Spinal cord (tissue), 10 donors: ENCODE measurements around the gene CHST6. TPM values are rescaled to one million over a fixed set of nuclear protein-coding genes. Genes with fewer than 3 reads are reported as not detected.
"Not testable (repeated sequence)": the region's sequence is repeated elsewhere in the genome, so short reads cannot be mapped to it uniquely, and the experiment has no call there.

ENCODE experiments used
- DNase-seq, 6 donors: peaks; one replicate each; pipeline versions ENCODE4 v3.0.0 to v3.0.0-alpha.2; 2013 to 2015; ENCODE audit warnings: low spot score in 6 of 6, low read depth in 4 of 6
- H3K27ac ChIP-seq: one replicate; pipeline ENCODE4 v1.5.1; 2013; ENCODE audit warnings: low read depth, low read length, control low read depth
- H3K27me3 ChIP-seq: one replicate; pipeline ENCODE4 v1.6.1; 2013; ENCODE audit warnings: low read length; ENCODE audit not compliant: control insufficient read depth, insufficient read depth
- H3K36me3 ChIP-seq: one replicate; pipeline ENCODE4 v1.6.1; 2013; ENCODE audit warnings: low read length; ENCODE audit not compliant: control insufficient read depth, insufficient read depth
- H3K4me1 ChIP-seq: one replicate; pipeline ENCODE4 v1.6.1; 2013; ENCODE audit warnings: low read length; ENCODE audit not compliant: control insufficient read depth, insufficient read depth
- H3K4me3 ChIP-seq: one replicate; pipeline ENCODE4 v1.5.1; 2013; ENCODE audit warnings: low read depth, low read length, control low read depth
- H3K9me3 ChIP-seq: one replicate; pipeline ENCODE4 v1.6.1; 2013; ENCODE audit warnings: low read length; ENCODE audit not compliant: control insufficient read depth, insufficient read depth
- WGBS: methylation state at CpG from one replicate; pipeline ENCODE4 v1.1.5; 2013; ENCODE audit warnings: missing lambda C conversion rate; ENCODE audit not compliant: insufficient coverage; 5-methylcytosine and 5-hydroxymethylcytosine counted together
- polyA plus RNA-seq, 2 donors: library from polyadenylated mRNA; unstranded; fragments of 120-200 nt; gene quantifications; one replicate each; pipeline ENCODE4 v1.2.1, GENCODE V29; 2013; ENCODE audit not compliant: insufficient read length in 2 of 2
- total RNA-seq, 2 donors: library from RNA; depleted of rRNA in 1 of 2; stranded (reverse); fragments of 120-200 nt in 1 of 2; fragments of >200 nt in 1 of 2; gene quantifications; one replicate each; pipeline versions ENCODE4 v1.2.3 to v1.2.4, GENCODE V29; 2013 to 2014
- donor health status: healthy.

Gene CHST6
- total and polyA plus RNA-seq, 4 donors, result 5.4 to 12.3 (median 9.7) TPM

- peak in 4 of 6 donors; percentile 18 to 79 (median 48) for DNase-seq
- Histone ChIP-seq H3K4me1 (peaks cover 27% of the 10 kb centered on the region), H3K4me3 (peak overlapping the region; percentile 90), H3K27ac (peak overlapping the region; percentile 99)
- H3K9me3 ChIP-seq, H3K36me3 ChIP-seq, H3K27me3 ChIP-seq: not testable (repeated sequence)
- 2% methylated on average over 33 of the region's 39 CpGs for WGBS
These were observed 31.7 kb downstream of the CHST6 start for GRCh38 chr16:75463389-75464121.

- WGBS, result 53% methylated on average over 2 of the region's 2 CpGs
- Histone ChIP-seq H3K4me3 (no peak overlapping the region), H3K27me3 (no peaks in the 10 kb centered on the region), H3K36me3 (peaks cover 2% of the 10 kb centered on the region), H3K9me3 (no peaks in the 10 kb centered on the region), H3K27ac (no peak overlapping the region), H3K4me1 (peaks cover 27% of the 10 kb centered on the region)
- no peak for DNase-seq
These were observed 32.4 kb downstream of the CHST6 start for GRCh38 chr16:75462806-75463205.

GRCh38 chr16:75461575-75461974 is 33.7 kb downstream of the CHST6 start:
- no CpG with 5 or more reads among the region's 2 CpGs for WGBS
- peaks cover 30% of the 10 kb centered on the region for H3K4me1 ChIP-seq
- no peaks in the 10 kb centered on the region for H3K9me3 ChIP-seq
- no peak overlapping the region for H3K4me3 ChIP-seq
- H3K36me3 ChIP-seq, result peaks cover 2% of the 10 kb centered on the region
- no peak for DNase-seq
- no peaks in the 10 kb centered on the region for H3K27me3 ChIP-seq
- H3K27ac ChIP-seq, result no peak overlapping the region

- Histone ChIP-seq H3K27me3 (no peaks in the 10 kb centered on the region), H3K4me3 (peak overlapping the region; percentile 4), H3K9me3 (no peaks in the 10 kb centered on the region), H3K36me3 (peaks cover 2% of the 10 kb centered on the region), H3K27ac (peak overlapping the region; percentile 40), H3K4me1 (peaks cover 32% of the 10 kb centered on the region)
- no CpG with 5 or more reads among the region's 1 CpG for WGBS
- DNase-seq, result peak in 4 of 6 donors; percentile 13 to 69 (median 32)
These were observed 34.8 kb downstream of the CHST6 start for GRCh38 chr16:75460446-75460845.

GRCh38 chr16:75459691-75460090 is 35.5 kb downstream of the CHST6 start:
- Histone ChIP-seq H3K27ac (peak overlapping the region; percentile 40), H3K27me3 (no peaks in the 10 kb centered on the region), H3K9me3 (no peaks in the 10 kb centered on the region), H3K36me3 (peaks cover 2% of the 10 kb centered on the region), H3K4me1 (peaks cover 33% of the 10 kb centered on the region), H3K4me3 (no peak overlapping the region)
- no peak for DNase-seq
- WGBS, result 98% methylated on average over 4 of the region's 4 CpGs

- WGBS, result 100% methylated on average over 1 of the region's 2 CpGs
- DNase-seq, result no peak
These were observed 36.8 kb downstream of the CHST6 start for GRCh38 chr16:75458439-75458838.

GRCh38 chr16:75458029-75458428 is 37.2 kb downstream of the CHST6 start:
- Histone ChIP-seq H3K36me3 (peaks cover 2% of the 10 kb centered on the region), H3K4me3 (no peak overlapping the region), H3K4me1 (peaks cover 26% of the 10 kb centered on the region), H3K27ac (no peak overlapping the region), H3K9me3 (no peaks in the 10 kb centered on the region), H3K27me3 (no peaks in the 10 kb centered on the region)
- DNase-seq, result no peak
- WGBS, result no CpG with 5 or more reads among the region's 4 CpGs

More at GRCh38 chr16:75458439-75458838, 36.8 kb downstream of the CHST6 start:
- no peaks in the 10 kb centered on the region for H3K27me3 ChIP-seq
- H3K9me3 ChIP-seq, result no peaks in the 10 kb centered on the region
- no peak overlapping the region for H3K27ac ChIP-seq
- H3K4me1 ChIP-seq, result peaks cover 30% of the 10 kb centered on the region
- peaks cover 2% of the 10 kb centered on the region for H3K36me3 ChIP-seq
- H3K4me3 ChIP-seq, result no peak overlapping the region

GRCh38 chr16:75457485-75458021 is 37.7 kb downstream of the CHST6 start:
- Histone ChIP-seq H3K36me3 (peaks cover 2% of the 10 kb centered on the region), H3K27me3 (no peaks in the 10 kb centered on the region), H3K4me3 (no peak overlapping the region), H3K27ac (no peak overlapping the region), H3K9me3 (no peaks in the 10 kb centered on the region), H3K4me1 (peaks cover 26% of the 10 kb centered on the region)
- no peak for DNase-seq
- no CpG with 5 or more reads among the region's 5 CpGs for WGBS

- no peak overlapping the region for H3K4me3 ChIP-seq
- H3K27me3 ChIP-seq, result no peaks in the 10 kb centered on the region
- no peak for DNase-seq
- no peaks in the 10 kb centered on the region for H3K9me3 ChIP-seq
- H3K4me1 ChIP-seq, result peaks cover 26% of the 10 kb centered on the region
- 80% methylated on average over 1 of the region's 1 CpG for WGBS
- no peak overlapping the region for H3K27ac ChIP-seq
- peaks cover 2% of the 10 kb centered on the region for H3K36me3 ChIP-seq
These were observed 38.3 kb downstream of the CHST6 start for GRCh38 chr16:75456971-75457370.

- not testable (repeated sequence) for H3K4me3 ChIP-seq, H3K27me3 ChIP-seq, H3K36me3 ChIP-seq, H3K9me3 ChIP-seq, DNase-seq, H3K27ac ChIP-seq
- WGBS, result 72% methylated on average over 4 of the region's 4 CpGs
- peaks cover 26% of the 10 kb centered on the region for H3K4me1 ChIP-seq
These were observed 38.8 kb downstream of the CHST6 start for GRCh38 chr16:75456486-75456885.
